Activated T-cell treated with anti-CD3 and anti-CD28 coated beads, Interleukin-2, amount 50 U/mL, for 24 hours (primary cell): Measurements from ENCODE around the gene OR8G5.
"Not testable (repeated sequence)": the region's sequence is repeated elsewhere in the genome, so short reads cannot be mapped to it uniquely, and the experiment has no call there.

Source experiments
- DNase-seq: peaks from one replicate; pipeline ENCODE4 v3.0.0-alpha.2; 2020
- H3K27ac Mint-ChIP-seq: 2 replicates; pipeline ENCODE4 v1.8.0; 2020; ENCODE audit warnings: mild to moderate bottlenecking, mixed read lengths
- H3K27me3 Mint-ChIP-seq: 2 replicates; pipeline ENCODE4 v1.8.0; 2020; ENCODE audit warnings: mixed read lengths
- H3K36me3 Mint-ChIP-seq: 2 replicates; pipeline ENCODE4 v1.8.0; 2020; ENCODE audit warnings: low read depth, mixed read lengths
- H3K4me1 Mint-ChIP-seq: 2 replicates; pipeline ENCODE4 v1.8.0; 2020; ENCODE audit warnings: low read depth, mixed read lengths
- H3K4me3 Mint-ChIP-seq: 2 replicates; pipeline ENCODE4 v1.8.0; 2020; ENCODE audit warnings: mild to moderate bottlenecking, moderate library complexity, mixed read lengths
- H3K9me3 Mint-ChIP-seq: 2 replicates; pipeline ENCODE4 v1.8.0; 2020; ENCODE audit warnings: mixed read lengths

OR8G5 gene

GRCh38 chr11:124265041-124265440 is 8.9 kb downstream of the OR8G5 start:
- H3K27me3 Mint-ChIP-seq, H3K4me1 Mint-ChIP-seq, H3K36me3 Mint-ChIP-seq, DNase-seq, H3K27ac Mint-ChIP-seq, H3K9me3 Mint-ChIP-seq, H3K4me3 Mint-ChIP-seq: not testable (repeated sequence)

- H3K27me3 Mint-ChIP-seq, H3K27ac Mint-ChIP-seq, H3K9me3 Mint-ChIP-seq: not testable (repeated sequence)
These were observed 14.7 kb downstream of the OR8G5 start for GRCh38 chr11:124270886-124271285.

GRCh38 chr11:124274000-124274399 is 17.8 kb downstream of the OR8G5 start:
- no peak for DNase-seq
- H3K27me3 Mint-ChIP-seq: peaks cover 5% of the 10 kb centered on the region
- H3K4me3 Mint-ChIP-seq: no peak overlapping the region
- no peaks in the 10 kb centered on the region for H3K9me3 Mint-ChIP-seq
- H3K36me3 Mint-ChIP-seq: no peaks in the 10 kb centered on the region
- peaks cover 7% of the 10 kb centered on the region for H3K4me1 Mint-ChIP-seq
- no peak overlapping the region for H3K27ac Mint-ChIP-seq

More at GRCh38 chr11:124270886-124271285, 14.7 kb downstream of the OR8G5 start:
- not testable (repeated sequence) for H3K36me3 Mint-ChIP-seq, DNase-seq, H3K4me3 Mint-ChIP-seq, H3K4me1 Mint-ChIP-seq

- DNase-seq: no peak
- Mint-ChIP-seq H3K36me3 (no peaks in the 10 kb centered on the region), H3K4me1 (peaks cover 7% of the 10 kb centered on the region), H3K27me3 (peaks cover 5% of the 10 kb centered on the region), H3K4me3 (no peak overlapping the region), H3K27ac (peak overlapping the region; percentile 63), H3K9me3 (peaks cover 4% of the 10 kb centered on the region)
These were observed 19.9 kb downstream of the OR8G5 start for GRCh38 chr11:124276081-124276480.

- Mint-ChIP-seq H3K27me3 (peaks cover 5% of the 10 kb centered on the region), H3K36me3 (no peaks in the 10 kb centered on the region), H3K9me3 (peaks cover 15% of the 10 kb centered on the region), H3K4me1 (peaks cover 7% of the 10 kb centered on the region), H3K27ac (no peak overlapping the region), H3K4me3 (no peak overlapping the region)
- no peak for DNase-seq
These were observed 21.0 kb downstream of the OR8G5 start for GRCh38 chr11:124277207-124277606.

- Mint-ChIP-seq H3K36me3 (no peaks in the 10 kb centered on the region), H3K27ac (no peak overlapping the region), H3K4me1 (peaks cover 7% of the 10 kb centered on the region), H3K9me3 (peaks cover 15% of the 10 kb centered on the region), H3K27me3 (peaks cover 5% of the 10 kb centered on the region), H3K4me3 (no peak overlapping the region)
- DNase-seq: no peak
These were observed 21.6 kb downstream of the OR8G5 start for GRCh38 chr11:124277804-124278203.

- Mint-ChIP-seq H3K9me3 (peaks cover 16% of the 10 kb centered on the region), H3K4me1 (peaks cover 7% of the 10 kb centered on the region), H3K27ac (no peak overlapping the region), H3K27me3 (peaks cover 5% of the 10 kb centered on the region), H3K36me3 (no peaks in the 10 kb centered on the region), H3K4me3 (no peak overlapping the region)
- no peak for DNase-seq
These were observed 22.1 kb downstream of the OR8G5 start for GRCh38 chr11:124278261-124278660.

GRCh38 chr11:124285610-124286344 is 29.6 kb downstream of the OR8G5 start:
- Mint-ChIP-seq H3K36me3 (no peaks in the 10 kb centered on the region), H3K9me3 (peaks cover 24% of the 10 kb centered on the region), H3K4me3 (no peak overlapping the region), H3K4me1 (no peaks in the 10 kb centered on the region), H3K27ac (no peak overlapping the region), H3K27me3 (peaks cover 4% of the 10 kb centered on the region)
- DNase-seq: no peak

- no peak overlapping the region for H3K27ac Mint-ChIP-seq
- DNase-seq: no peak
- H3K4me1 Mint-ChIP-seq: no peaks in the 10 kb centered on the region
- no peak overlapping the region for H3K4me3 Mint-ChIP-seq
- H3K36me3 Mint-ChIP-seq: no peaks in the 10 kb centered on the region
- peaks cover 2% of the 10 kb centered on the region for H3K9me3 Mint-ChIP-seq
- H3K27me3 Mint-ChIP-seq: peaks cover 11% of the 10 kb centered on the region
These were observed 38.5 kb downstream of the OR8G5 start for GRCh38 chr11:124294687-124295086.

GRCh38 chr11:124296016-124296415 is 39.8 kb downstream of the OR8G5 start:
- H3K27me3 Mint-ChIP-seq: peaks cover 7% of the 10 kb centered on the region
- DNase-seq: no peak

GRCh38 chr11:124297921-124298320 is 41.7 kb downstream of the OR8G5 start:
- H3K27ac Mint-ChIP-seq: no peak overlapping the region
- no peak for DNase-seq
- no peak overlapping the region for H3K4me3 Mint-ChIP-seq

More at GRCh38 chr11:124296016-124296415, 39.8 kb downstream of the OR8G5 start:
- Mint-ChIP-seq H3K9me3 (no peaks in the 10 kb centered on the region), H3K27ac (no peak overlapping the region), H3K4me3 (no peak overlapping the region), H3K36me3 (no peaks in the 10 kb centered on the region), H3K4me1 (no peaks in the 10 kb centered on the region)

GRCh38 chr11:124301548-124301947 is 45.4 kb downstream of the OR8G5 start:
- no peaks in the 10 kb centered on the region for H3K9me3 Mint-ChIP-seq
- H3K36me3 Mint-ChIP-seq: no peaks in the 10 kb centered on the region
- no peaks in the 10 kb centered on the region for H3K4me1 Mint-ChIP-seq
- no peak overlapping the region for H3K27ac Mint-ChIP-seq
- H3K27me3 Mint-ChIP-seq: peaks cover 10% of the 10 kb centered on the region
- no peak for DNase-seq
- no peak overlapping the region for H3K4me3 Mint-ChIP-seq

More at GRCh38 chr11:124297921-124298320, 41.7 kb downstream of the OR8G5 start:
- no peaks in the 10 kb centered on the region for H3K9me3 Mint-ChIP-seq
- peaks cover 7% of the 10 kb centered on the region for H3K27me3 Mint-ChIP-seq
- H3K4me1 Mint-ChIP-seq: no peaks in the 10 kb centered on the region
- H3K36me3 Mint-ChIP-seq: no peaks in the 10 kb centered on the region

GRCh38 chr11:124302347-124303125 is 46.4 kb downstream of the OR8G5 start:
- H3K9me3 Mint-ChIP-seq: no peaks in the 10 kb centered on the region
- H3K27me3 Mint-ChIP-seq: peaks cover 10% of the 10 kb centered on the region
- H3K36me3 Mint-ChIP-seq: no peaks in the 10 kb centered on the region
- H3K4me1 Mint-ChIP-seq: no peaks in the 10 kb centered on the region
- DNase-seq: no peak
- no peak overlapping the region for H3K4me3 Mint-ChIP-seq
- H3K27ac Mint-ChIP-seq: no peak overlapping the region

GRCh38 chr11:124307093-124307492 is 50.9 kb downstream of the OR8G5 start:
- no peak for DNase-seq
- no peaks in the 10 kb centered on the region for H3K4me1 Mint-ChIP-seq
- no peak overlapping the region for H3K4me3 Mint-ChIP-seq
- no peak overlapping the region for H3K27ac Mint-ChIP-seq
- peaks cover 10% of the 10 kb centered on the region for H3K27me3 Mint-ChIP-seq
- no peaks in the 10 kb centered on the region for H3K9me3 Mint-ChIP-seq
- H3K36me3 Mint-ChIP-seq: no peaks in the 10 kb centered on the region

GRCh38 chr11:124310721-124311120 is 54.5 kb downstream of the OR8G5 start:
- Mint-ChIP-seq H3K4me1 (no peaks in the 10 kb centered on the region), H3K4me3 (no peak overlapping the region), H3K27me3 (peaks cover 2% of the 10 kb centered on the region), H3K36me3 (no peaks in the 10 kb centered on the region), H3K9me3 (no peaks in the 10 kb centered on the region), H3K27ac (no peak overlapping the region)
- no peak for DNase-seq
